Effector CD4-positive, alpha-beta T cell (primary cell): ENCODE results near the gene COL26A1.
"Not testable (repeated sequence)": the region's sequence is repeated elsewhere in the genome, so short reads cannot be mapped to it uniquely, and the experiment has no call there.

Experiments
- DNase-seq: peaks from one replicate; pipeline ENCODE4 v3.0.0-alpha.2; 2020

The COL26A1 gene

GRCh38 chr7:101555269-101555920, 192.7 kb downstream of the COL26A1 start:
- no peak for DNase-seq

DNA sequence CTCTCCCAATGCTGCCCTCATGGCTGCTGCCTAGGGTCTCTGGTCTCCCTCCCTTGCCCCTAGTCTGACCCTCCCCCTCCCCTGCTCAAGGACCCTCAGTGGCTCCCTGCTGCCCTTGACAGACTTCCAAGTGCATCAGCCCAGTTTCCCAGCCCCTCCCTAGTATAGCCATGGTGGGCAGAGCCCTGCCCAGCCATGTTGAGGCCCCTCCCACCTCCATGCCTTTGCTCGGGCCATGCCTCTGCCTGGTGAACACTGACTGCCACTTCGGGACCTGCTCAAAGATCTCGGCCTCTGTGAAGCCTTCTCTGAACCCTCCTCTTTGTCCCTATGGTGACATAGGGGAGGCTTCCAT, 193.2 kb downstream of the COL26A1 start:
- DNase-seq = no peak

- no peak for DNase-seq
Measured at GRCh38 chr7:101556453-101556968, 193.8 kb downstream of the COL26A1 start.

GRCh38 chr7:101557421-101557820, 194.7 kb downstream of the COL26A1 start:
- no peak for DNase-seq

GRCh38 chr7:101557978-101558741, 195.5 kb downstream of the COL26A1 start:
- no peak for DNase-seq

DNA sequence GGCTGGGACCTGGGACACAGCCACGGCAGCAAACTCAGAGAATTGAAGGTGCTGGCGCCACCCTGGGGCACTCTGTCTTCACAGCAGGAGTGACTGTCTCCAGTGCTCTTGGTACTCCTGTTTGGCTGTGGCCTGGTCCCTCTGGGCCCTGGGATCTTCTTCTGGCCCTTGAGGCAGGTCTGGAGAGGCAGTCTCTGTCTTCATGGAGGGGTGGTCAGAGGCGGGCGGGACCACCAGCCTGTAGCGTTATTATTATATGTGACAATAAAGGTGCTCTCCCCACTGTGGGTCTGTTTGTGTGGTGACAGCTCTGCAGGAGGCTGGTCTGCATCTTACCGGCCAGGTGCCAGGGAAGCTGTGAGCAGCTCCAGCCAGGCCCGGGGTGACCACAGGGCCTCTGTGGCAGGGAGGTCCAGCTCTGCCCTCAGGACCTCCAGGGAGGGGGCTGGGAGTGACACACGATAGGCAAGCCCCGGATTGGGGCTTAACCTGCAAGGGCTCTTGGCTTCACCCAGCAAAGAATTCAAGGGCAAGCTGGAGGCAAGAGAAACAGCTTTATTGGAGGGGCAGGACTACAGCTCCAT, 196.2 kb downstream of the COL26A1 start:
- DNase-seq = no peak

DNA sequence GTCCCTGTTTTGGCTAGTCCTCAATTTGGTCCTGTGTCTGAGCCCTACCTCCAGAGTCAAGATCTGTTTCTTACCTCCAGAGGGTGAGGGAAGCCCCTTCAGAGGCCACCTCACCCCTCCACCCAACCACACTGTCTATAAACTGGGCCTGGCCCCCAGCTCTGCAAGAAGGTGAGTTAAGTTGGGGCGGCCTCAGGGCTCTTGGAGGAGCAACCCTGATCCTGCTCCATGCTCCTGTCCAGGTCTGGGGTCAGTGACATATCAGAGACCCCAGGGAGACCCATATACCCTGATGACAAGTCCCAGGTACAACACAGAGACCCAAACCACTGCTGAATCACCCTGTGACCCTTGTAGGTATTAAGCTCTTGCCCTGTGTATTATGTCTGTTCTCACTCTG, 196.9 kb downstream of the COL26A1 start:
- DNase-seq = no peak

GRCh38 chr7:101560021-101560420, 197.3 kb downstream of the COL26A1 start:
- DNase-seq = not testable (repeated sequence)

- DNase-seq = no peak
Measured at GRCh38 chr7:101560856-101561255, 198.2 kb downstream of the COL26A1 start.

DNA sequence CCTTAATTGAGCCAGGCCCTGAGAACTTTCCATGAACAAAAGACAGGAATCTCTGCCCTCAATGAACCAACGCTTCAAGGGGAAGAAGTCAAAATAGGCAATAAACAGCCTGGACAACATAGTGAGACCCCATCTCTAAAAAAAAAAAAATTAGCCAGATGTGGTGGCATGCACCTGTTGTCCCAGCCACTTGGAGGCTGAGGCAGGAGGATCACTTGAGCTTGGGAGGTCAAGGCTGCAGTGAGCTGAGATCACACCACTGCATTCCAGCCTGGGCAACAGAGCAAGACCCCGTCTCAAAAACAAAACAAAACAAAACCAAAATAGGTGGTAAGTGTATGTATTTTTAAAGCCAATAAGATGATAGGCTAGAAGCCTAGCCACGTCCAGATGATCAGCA, 198.6 kb downstream of the COL26A1 start:
- not testable (repeated sequence) for DNase-seq

DNA sequence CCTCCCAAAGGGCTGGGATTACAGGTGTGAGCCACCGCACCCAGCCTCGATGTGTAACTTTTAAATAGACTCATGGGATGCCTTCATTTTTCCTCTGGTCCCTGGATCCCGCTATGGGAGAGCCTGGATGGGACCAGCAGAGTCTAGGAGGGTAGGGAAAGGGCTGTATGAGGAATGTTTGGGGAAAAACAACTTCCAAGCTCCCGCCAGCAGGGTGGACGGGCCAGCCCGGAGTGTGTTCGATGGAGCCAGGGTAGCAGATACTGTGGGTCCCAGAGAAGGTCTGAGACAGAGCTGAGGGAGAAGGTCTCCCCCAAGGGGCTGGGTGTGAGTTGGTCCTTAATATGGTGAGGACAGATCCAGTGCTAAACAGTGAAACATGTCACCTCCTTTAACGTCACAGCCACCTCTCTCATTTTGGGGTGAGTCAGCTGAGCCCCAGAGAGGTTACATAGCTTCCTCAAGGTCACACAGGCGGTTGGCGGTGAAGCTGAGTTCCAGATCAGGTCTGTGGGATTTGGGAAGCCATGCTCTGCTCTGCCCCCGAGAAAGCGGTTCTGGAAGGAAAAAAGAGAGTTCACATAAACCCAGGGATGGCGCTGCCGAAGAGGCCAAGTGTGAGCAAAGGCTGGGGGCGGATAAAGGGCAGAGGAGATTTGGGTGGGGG, 200.0 kb downstream of the COL26A1 start:
- DNase-seq = no peak

DNA sequence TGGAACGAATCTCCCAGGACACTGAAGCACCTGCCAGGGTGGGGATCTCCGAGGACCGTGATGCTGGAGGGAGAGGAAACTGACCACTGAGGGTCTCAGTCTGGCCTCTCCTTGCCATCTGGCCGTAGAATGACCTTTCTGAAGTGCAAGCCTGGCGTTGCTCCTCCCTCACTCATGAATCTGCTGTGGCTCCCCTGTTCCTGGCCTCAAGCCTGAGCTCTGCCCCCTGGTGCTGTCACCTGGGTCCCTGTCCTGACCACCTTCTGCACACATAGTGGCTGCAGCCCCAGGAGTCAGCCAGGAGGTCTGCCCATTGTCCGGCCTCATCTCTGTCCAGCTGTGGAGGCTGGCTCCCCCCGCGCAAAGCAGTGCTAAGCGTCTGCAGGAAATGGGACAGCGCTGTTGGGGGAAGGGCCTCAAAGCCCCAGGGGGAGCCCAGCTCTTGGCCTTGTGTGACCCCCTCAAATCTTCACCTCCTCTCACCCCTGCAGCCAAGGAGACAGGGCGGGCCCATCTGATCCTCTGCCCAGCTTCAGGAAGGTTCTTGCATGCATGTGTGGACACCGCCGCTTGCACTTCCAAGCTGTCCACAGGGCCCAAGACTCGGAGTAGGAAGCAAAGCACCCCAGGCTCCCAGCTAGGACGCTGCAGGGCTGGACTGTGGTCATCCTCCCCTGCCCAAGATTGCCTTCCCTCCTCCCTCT, 200.7 kb downstream of the COL26A1 start:
- DNase-seq = no peak

GRCh38 chr7:101563943-101564777, 201.5 kb downstream of the COL26A1 start:
- DNase-seq = no peak

- no peak for DNase-seq
Measured at GRCh38 chr7:101564778-101565211, 202.1 kb downstream of the COL26A1 start.

- DNase-seq = no peak
Measured at GRCh38 chr7:101565601-101566209, 203.0 kb downstream of the COL26A1 start.

DNA sequence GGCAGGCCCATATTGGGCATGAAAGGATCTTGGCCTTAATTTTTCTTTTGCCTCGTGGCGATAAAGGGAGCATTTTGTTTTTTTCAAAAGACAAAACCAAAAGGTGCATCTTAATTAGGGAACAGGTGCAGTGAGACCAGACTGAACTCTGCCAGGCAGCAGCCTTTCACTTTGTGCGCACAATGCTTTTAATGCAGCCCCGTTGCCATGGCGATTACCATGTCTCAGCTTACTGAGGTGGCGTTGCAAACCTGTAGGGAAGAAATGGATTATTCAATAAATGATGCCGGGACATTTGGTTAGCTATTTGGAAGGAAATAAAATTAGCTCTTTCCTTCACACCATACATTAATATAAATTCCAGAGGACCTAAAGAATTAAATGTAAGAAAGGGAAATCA, 204.6 kb downstream of the COL26A1 start:
- no peak for DNase-seq

DNA sequence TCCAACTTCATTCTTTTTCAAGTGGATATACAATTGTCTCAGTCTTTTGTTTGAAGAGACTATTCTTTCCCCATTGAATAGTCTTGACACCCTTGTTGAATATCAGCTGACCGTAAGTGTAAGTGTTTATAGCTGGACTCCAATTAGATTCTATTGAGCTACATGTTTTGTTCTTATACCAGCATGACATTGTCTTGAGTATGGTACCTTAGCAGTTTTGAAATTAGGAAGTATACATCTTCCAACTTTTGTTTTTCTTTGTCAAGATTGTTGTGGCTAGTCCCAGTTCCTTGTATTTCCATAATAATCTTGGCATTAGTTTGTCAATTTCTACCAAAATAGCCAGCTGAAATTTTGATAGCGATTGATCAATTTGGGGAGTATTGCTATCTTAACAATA, 209.5 kb downstream of the COL26A1 start:
- DNase-seq = no peak

GRCh38 chr7:101575168-101575567, 212.5 kb downstream of the COL26A1 start:
- no peak for DNase-seq

GRCh38 chr7:101575721-101576120, 213.0 kb downstream of the COL26A1 start:
- no peak for DNase-seq

DNA sequence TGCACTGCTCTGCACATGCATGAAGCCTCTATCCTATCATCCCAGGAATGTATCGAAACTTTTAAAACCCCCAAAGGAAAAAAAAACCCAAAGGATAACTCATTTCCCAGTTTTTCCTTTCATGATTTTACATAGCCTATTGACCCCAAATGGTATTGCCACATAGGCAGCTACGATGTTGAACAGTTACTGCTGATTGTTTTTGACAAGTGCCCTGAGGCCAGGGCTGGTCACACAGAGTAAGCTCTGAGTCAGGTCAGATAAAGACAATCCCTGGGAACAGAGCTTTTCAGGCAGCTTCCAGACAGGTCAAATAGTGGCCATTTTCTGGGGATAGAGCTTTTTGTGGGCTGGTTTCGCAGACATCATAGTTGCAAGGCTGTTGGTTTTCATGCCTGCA, 214.3 kb downstream of the COL26A1 start:
- no peak for DNase-seq

DNA sequence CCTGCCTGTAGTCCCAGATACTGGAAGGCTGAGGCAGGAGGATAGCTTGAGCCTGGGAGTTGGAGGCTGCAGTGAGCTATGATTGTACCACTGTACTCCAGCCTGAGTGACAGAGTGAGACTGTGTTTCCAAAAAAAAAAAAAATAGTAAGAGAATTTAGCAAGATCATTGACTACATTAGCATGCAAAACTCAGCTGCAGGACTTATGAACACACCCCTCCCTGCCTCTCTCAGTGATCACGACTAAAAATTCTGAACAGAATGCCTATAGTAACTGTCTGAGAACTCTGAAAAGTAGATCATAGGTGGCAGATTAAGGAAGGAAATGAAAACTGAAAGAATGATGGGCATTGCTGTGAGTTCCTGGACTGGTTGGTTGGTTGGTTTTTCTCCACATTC, 215.9 kb downstream of the COL26A1 start:
- DNase-seq = no peak
